CD14-positive monocyte (primary cell): ENCODE measurements around the gene NPL. TPM values are rescaled to one million over a fixed set of nuclear protein-coding genes. Genes with fewer than 3 reads are reported as not detected.
A peak's percentile ranks its signal among the peaks of the same experiment; 100 is the strongest.

Experiments
- DNase-seq, 3 donors: peaks; one replicate each; pipeline ENCODE4 v3.0.0-alpha.2; 2011 to 2022
- H2AFZ ChIP-seq: 2 replicates; pipeline ENCODE4 v1.6.0; 2012; ENCODE audit warnings: mild to moderate bottlenecking, low read depth, low read length, inconsistent platforms; ENCODE audit not compliant: insufficient read depth, poor library complexity, severe bottlenecking
- H3K27ac ChIP-seq, 2 donors: 1 replicate in 1 of 2; 2 replicates in 1 of 2; pipeline ENCODE4 v1.5.1; 2012 to 2013; ENCODE audit warnings: low read length in 2 of 2, control low read depth in 1 of 2, inconsistent platforms in 1 of 2, low read depth in 1 of 2, mild to moderate bottlenecking in 1 of 2
- H3K27me3 ChIP-seq, 2 donors: one replicate each; pipeline versions ENCODE4 v1.6.0 to v1.6.1; 2011 to 2013; ENCODE audit warnings: low read length in 2 of 2; ENCODE audit not compliant: control insufficient read depth in 2 of 2, insufficient read depth in 2 of 2
- H3K36me3 ChIP-seq, 2 donors: replicated peaks in 1 of 2; 1 replicate in 1 of 2; 2 replicates in 1 of 2; pipeline versions ENCODE4 v1.5.1 to v1.6.1; 2012 to 2013; ENCODE audit warnings: low read length in 2 of 2, control low read depth in 1 of 2, inconsistent platforms in 1 of 2, mild to moderate bottlenecking in 1 of 2; ENCODE audit not compliant: insufficient read depth in 2 of 2, control insufficient read depth in 1 of 2
- H3K4me1 ChIP-seq, 2 donors: 1 replicate in 1 of 2; 2 replicates in 1 of 2; pipeline versions ENCODE4 v1.5.1 to v1.6.1; 2012 to 2013; ENCODE audit warnings: low read length in 2 of 2, control low read depth in 1 of 2, inconsistent platforms in 1 of 2, mild to moderate bottlenecking in 1 of 2, moderate library complexity in 1 of 2; ENCODE audit not compliant: insufficient read depth in 2 of 2, control insufficient read depth in 1 of 2
- H3K4me2 ChIP-seq: replicated peaks from 2 replicates; pipeline ENCODE3; 2012; ENCODE audit warnings: low read length, moderate library complexity, mild to moderate bottlenecking; ENCODE audit not compliant: poor library complexity, severe bottlenecking; ENCODE audit errors: extremely low read depth
- H3K4me3 ChIP-seq, 3 experiments: fragments of 200-600 bp in 1 of 3; sonication (generic) in 1 of 3; replicated peaks in 1 of 3; 1 replicate in 2 of 3; 2 replicates in 1 of 3; pipeline ENCODE4 v1.5.1; 2011 to 2013; ENCODE audit warnings: low read length in 3 of 3, mild to moderate bottlenecking in 3 of 3, control low read depth in 2 of 3, low read depth in 2 of 3, inconsistent platforms in 1 of 3, moderate library complexity in 1 of 3
- H3K79me2 ChIP-seq: 2 replicates; pipeline ENCODE4 v1.6.0; 2012; ENCODE audit warnings: mild to moderate bottlenecking, control low read depth, inconsistent platforms, low read length, moderate library complexity; ENCODE audit not compliant: insufficient read depth
- H3K9ac ChIP-seq: 2 replicates; pipeline ENCODE4 v1.6.0; 2017; ENCODE audit warnings: low read length, mild to moderate bottlenecking; ENCODE audit not compliant: insufficient read depth, poor library complexity, severe bottlenecking
- H3K9me3 ChIP-seq, 2 donors: replicated peaks in 1 of 2; 1 replicate in 1 of 2; 2 replicates in 1 of 2; pipeline versions ENCODE4 v1.5.1 to v1.6.1; 2012 to 2013; ENCODE audit warnings: low read length in 2 of 2, control low read depth in 1 of 2; ENCODE audit not compliant: control insufficient read depth in 1 of 2, insufficient read depth in 1 of 2
- H4K20me1 ChIP-seq: 2 replicates; pipeline ENCODE4 v1.6.0; 2012; ENCODE audit warnings: mild to moderate bottlenecking, low read length, control low read depth, moderate library complexity; ENCODE audit not compliant: insufficient read depth
- H3K27ac Mint-ChIP-seq, 7 donors: one replicate each; pipeline ENCODE4 v1.8.0; 2020; ENCODE audit warnings: mild to moderate bottlenecking in 7 of 7, mixed read lengths in 7 of 7, moderate library complexity in 6 of 7, inconsistent platforms in 2 of 7
- H3K27me3 Mint-ChIP-seq, 3 donors: one replicate each; pipeline ENCODE4 v1.8.0; 2021 to 2022; ENCODE audit warnings: low read depth in 3 of 3, mild to moderate bottlenecking in 3 of 3, mixed read lengths in 3 of 3, moderate library complexity in 3 of 3, inconsistent platforms in 1 of 3
- H3K36me3 Mint-ChIP-seq, 2 donors: one replicate each; pipeline ENCODE4 v1.8.0; 2020; ENCODE audit warnings: mixed read lengths in 2 of 2, inconsistent platforms in 1 of 2, mild to moderate bottlenecking in 1 of 2
- H3K4me1 Mint-ChIP-seq: one replicate; pipeline ENCODE4 v1.8.0; 2020; ENCODE audit warnings: mild to moderate bottlenecking, mixed read lengths
- H3K4me3 Mint-ChIP-seq, 2 donors: one replicate each; pipeline ENCODE4 v1.8.0; 2020; ENCODE audit warnings: mild to moderate bottlenecking in 2 of 2, mixed read lengths in 2 of 2, moderate library complexity in 1 of 2
- H3K9me3 Mint-ChIP-seq, 7 donors: one replicate each; pipeline ENCODE4 v1.8.0; 2020 to 2022; ENCODE audit warnings: mixed read lengths in 7 of 7, mild to moderate bottlenecking in 6 of 7, moderate library complexity in 6 of 7, inconsistent platforms in 2 of 7
- CTCF ChIP-seq: fragments of 200-600 bp; IDR thresholded peaks from one replicate; pipeline ENCODE4 v1.8.0; 2022; ENCODE audit warnings: antibody characterized with exemption, mild to moderate bottlenecking
- WGBS: methylation state at CpG from one replicate; pipeline ENCODE4 v1.1.5; 2013; ENCODE audit warnings: missing lambda C conversion rate; ENCODE audit not compliant: insufficient coverage; 5-methylcytosine and 5-hydroxymethylcytosine counted together
- intact Hi-C, 2 donors: fragments of 100-400 bp; cut with micrococcal nuclease; formaldehyde crosslinking; loops; one replicate each; pipeline versions ENCODE4 v1.15.0 to v1.15.1; 2023
- polyA plus RNA-seq, 3 donors: library from polyadenylated mRNA; depleted of rRNA in 1 of 3; unstranded in 2 of 3; stranded (reverse) in 1 of 3; fragments of 300-500 nt in 2 of 3; fragments of >200 nt in 1 of 3; fragmentation: Illumina TruSeq in 2 of 3; gene quantifications; 1 replicate in 2 of 3; 2 replicates in 1 of 3; pipeline ENCODE4 v1.2.3, GENCODE V29; 2012 to 2021

The NPL gene
- polyA plus RNA-seq, 3 donors, result 56.6 to 127 (median 127) TPM

GRCh38 chr1:182841368-182841988 is 51.9 kb downstream of the NPL start:
- peak overlapping the region; percentile 8 for H3K4me2 ChIP-seq
- no peak for TF ChIP-seq CTCF
- peaks cover 69% of the 10 kb centered on the region for H3K79me2 ChIP-seq
- Mint-ChIP-seq H3K9me3 (no peaks in the 10 kb centered on the region), H3K36me3 (peaks cover 32 to 52% of the 10 kb centered on the region in 2 donors), H3K27me3 (peaks cover 0 to 1% (median 0%) of the 10 kb centered on the region in 3 donors), H3K4me1 (peaks cover 29% of the 10 kb centered on the region), H3K27ac (no peak overlapping the region), H3K4me3 (no peak overlapping the region)
- DNase-seq, result no peak
- H3K9ac ChIP-seq, result no peak overlapping the region
- H4K20me1 ChIP-seq, result peaks cover 72% of the 10 kb centered on the region
- intact Hi-C loops, result no loop called here
- no peaks in the 10 kb centered on the region for H3K27me3 ChIP-seq
- H3K4me1 ChIP-seq, result peaks cover 17 to 27% of the 10 kb centered on the region in 2 donors
- H3K36me3 ChIP-seq, result peaks cover 36 to 44% of the 10 kb centered on the region in 2 donors
- no peak overlapping the region for H3K4me3 ChIP-seq
- no peaks in the 10 kb centered on the region for H3K9me3 ChIP-seq
- no CpG with 5 or more reads among the region's 10 CpGs for WGBS
- H3K27ac ChIP-seq, result peak overlapping the region in 1 of 2 donors; percentile 18
- no peak overlapping the region for H2AFZ ChIP-seq

DNA sequence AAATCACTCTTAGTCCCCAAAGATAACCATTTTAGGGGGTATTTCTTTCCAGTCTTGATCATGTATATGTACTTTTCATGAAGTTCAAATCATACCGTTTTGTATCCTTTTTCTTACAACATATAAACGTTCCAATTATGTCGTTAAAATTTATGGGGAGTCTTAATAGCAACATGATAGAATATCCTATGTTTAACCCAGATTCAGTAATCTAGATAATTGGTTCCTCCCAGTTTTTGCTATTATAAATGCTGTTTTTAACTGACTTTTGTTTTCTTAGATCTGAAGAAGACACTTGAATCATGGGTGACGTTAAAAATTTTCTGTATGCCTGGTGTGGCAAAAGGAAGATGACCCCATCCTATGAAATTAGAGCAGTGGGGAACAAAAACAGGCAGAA is 52.7 kb downstream of the NPL start:
- no peak for TF ChIP-seq CTCF
- peaks cover 0 to 1% (median 0%) of the 10 kb centered on the region in 3 donors for H3K27me3 Mint-ChIP-seq
- peaks cover 44 to 52% of the 10 kb centered on the region in 2 donors for H3K36me3 ChIP-seq
- intact Hi-C loops, result no loop called here
- peaks cover 80% of the 10 kb centered on the region for H4K20me1 ChIP-seq
- no peak overlapping the region for H2AFZ ChIP-seq
- H3K27me3 ChIP-seq, result no peaks in the 10 kb centered on the region
- 78% methylated on average over 1 of the region's 4 CpGs for WGBS
- H3K4me1 ChIP-seq, result peaks cover 17 to 27% of the 10 kb centered on the region in 2 donors
- no peaks in the 10 kb centered on the region for H3K9me3 Mint-ChIP-seq
- peak overlapping the region in 1 of 7 donors; percentile 39 for H3K27ac Mint-ChIP-seq
- H3K4me2 ChIP-seq, result no peak overlapping the region
- no peak overlapping the region for H3K9ac ChIP-seq
- H3K4me3 ChIP-seq, result no peak overlapping the region
- H3K27ac ChIP-seq, result no peak overlapping the region
- H3K4me3 Mint-ChIP-seq, result no peak overlapping the region
- H3K36me3 Mint-ChIP-seq, result peaks cover 40 to 60% of the 10 kb centered on the region in 2 donors
- no peak for DNase-seq
- peaks cover 30% of the 10 kb centered on the region for H3K4me1 Mint-ChIP-seq
- H3K9me3 ChIP-seq, result no peaks in the 10 kb centered on the region
- H3K79me2 ChIP-seq, result peaks cover 77% of the 10 kb centered on the region
